Sigmoid colon (tissue), 4 donors: ENCODE data around the gene SIPA1L3.
"Not testable (repeated sequence)": the region's sequence is repeated elsewhere in the genome, so short reads cannot be mapped to it uniquely, and the experiment has no call there.

ENCODE experiments used
- CTCF ChIP-seq, 4 experiments: fragments of 450-650 bp in 3 of 4; fragments of 200-600 bp in 1 of 4; IDR thresholded peaks; one replicate each; pipeline ENCODE4 v1.5.1; 2016 to 2019; ENCODE audit warnings: antibody characterized with exemption in 4 of 4, mild to moderate bottlenecking in 3 of 4, moderate library complexity in 2 of 4
- POLR2AphosphoS5 ChIP-seq, 4 donors: sonication (generic); formaldehyde crosslinking; IDR thresholded peaks; one replicate each; pipeline ENCODE4 v1.6.1; 2017; ENCODE audit warnings: antibody characterized with exemption in 4 of 4

GRCh38 chr19:37865930-37866329 lies 41.1 kb upstream of the SIPA1L3 start:
- TF ChIP-seq CTCF, POLR2AphosphoS5 (IDR thresholded peaks at IDR 0.05): not testable (repeated sequence)
